Measurements from ENCODE around the gene AOPEP.

Gene AOPEP

DNA sequence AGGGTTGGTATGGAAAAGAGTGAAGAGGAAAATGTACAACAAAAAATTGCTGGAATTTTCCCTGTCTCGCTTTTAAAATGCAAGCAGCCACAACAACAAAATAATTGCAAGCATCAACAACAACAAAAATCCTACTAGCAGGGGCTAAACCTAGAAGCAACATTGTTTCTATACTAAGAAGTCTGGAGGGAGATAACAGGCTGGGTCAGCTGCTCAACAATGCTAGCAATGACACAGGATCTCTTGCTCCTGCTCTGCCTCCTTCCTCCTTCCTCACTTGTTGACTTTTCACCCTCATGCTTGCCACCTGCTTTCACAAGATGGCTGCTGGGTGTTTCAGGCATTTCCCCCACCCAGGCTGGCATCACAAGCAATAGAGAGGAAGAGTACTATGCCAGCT is 7.6 kb upstream of the AOPEP start:
- TF ChIP-seq, protein P1, sequence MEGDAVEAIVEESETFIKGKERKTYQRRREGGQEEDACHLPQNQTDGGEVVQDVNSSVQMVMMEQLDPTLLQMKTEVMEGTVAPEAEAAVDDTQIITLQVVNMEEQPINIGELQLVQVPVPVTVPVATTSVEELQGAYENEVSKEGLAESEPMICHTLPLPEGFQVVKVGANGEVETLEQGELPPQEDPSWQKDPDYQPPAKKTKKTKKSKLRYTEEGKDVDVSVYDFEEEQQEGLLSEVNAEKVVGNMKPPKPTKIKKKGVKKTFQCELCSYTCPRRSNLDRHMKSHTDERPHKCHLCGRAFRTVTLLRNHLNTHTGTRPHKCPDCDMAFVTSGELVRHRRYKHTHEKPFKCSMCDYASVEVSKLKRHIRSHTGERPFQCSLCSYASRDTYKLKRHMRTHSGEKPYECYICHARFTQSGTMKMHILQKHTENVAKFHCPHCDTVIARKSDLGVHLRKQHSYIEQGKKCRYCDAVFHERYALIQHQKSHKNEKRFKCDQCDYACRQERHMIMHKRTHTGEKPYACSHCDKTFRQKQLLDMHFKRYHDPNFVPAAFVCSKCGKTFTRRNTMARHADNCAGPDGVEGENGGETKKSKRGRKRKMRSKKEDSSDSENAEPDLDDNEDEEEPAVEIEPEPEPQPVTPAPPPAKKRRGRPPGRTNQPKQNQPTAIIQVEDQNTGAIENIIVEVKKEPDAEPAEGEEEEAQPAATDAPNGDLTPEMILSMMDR (IDR thresholded peaks at IDR 0.05; ENCODE audit: low read depth, low read length), result no peak

DNA sequence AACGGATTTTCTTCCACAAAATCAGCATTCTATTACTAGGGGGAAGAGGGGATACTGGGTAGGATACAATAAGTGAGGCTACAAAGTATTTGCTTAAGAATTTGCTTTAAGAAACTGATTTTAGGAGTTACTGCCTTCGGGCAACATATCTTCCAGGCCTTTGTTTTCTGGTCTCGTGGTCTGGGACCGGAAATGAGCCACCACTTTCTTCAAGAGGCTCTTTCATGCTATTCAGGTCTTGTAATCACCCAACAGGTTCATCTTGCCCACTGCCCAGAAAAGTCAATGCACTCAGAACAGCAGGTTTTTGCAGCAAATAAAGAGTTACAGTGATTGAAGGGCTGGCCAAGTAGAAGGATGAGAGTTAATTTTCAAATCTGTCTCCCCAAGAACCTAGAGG is 6.6 kb upstream of the AOPEP start:
- TF ChIP-seq, protein P1 (IDR thresholded peaks at IDR 0.05; ENCODE audit: low read depth, low read length), result no peak
- no peak for DNase-seq (ENCODE audit: extremely low read depth, low read depth)

More for the DNA sequence above, 7.6 kb upstream of the AOPEP start:
- no peak for DNase-seq (ENCODE audit: extremely low read depth, low read depth)

DNA sequence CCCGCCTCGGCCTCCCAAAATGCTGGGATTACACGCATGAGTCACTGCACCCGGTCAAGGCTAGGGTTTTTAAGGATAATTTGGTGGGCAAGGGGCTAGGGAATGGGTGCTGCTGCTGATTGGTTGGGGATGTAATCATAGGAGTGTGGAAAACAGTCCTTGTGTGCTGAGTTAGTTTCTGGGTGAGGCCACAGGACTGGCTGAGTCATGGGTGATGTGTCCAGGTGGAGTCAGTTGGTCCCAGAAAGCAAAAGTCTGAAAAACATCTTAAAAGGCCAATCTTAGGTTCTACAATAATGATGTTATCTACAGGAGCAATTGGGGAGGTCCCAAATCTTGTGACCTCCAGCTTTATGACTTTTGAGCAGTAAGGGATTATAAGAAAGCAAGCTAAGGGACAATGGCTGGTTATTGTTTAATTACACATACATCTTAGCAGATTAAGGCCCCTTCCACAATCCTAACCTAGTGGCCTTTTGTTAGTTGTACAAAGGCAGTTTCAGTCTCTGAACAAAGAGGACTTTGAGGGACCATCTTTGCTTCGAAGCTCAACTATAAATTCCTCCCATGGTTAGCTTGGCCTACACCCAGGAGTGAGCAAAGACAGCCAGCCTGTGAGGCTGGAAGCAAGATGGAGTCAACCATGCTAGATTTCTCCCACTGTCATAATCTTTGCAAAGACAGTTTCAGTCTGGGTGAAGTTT is 5.5 kb upstream of the AOPEP start:
- no peak for DNase-seq (ENCODE audit: extremely low read depth, low read depth)
- TF ChIP-seq, protein P1 (IDR thresholded peaks at IDR 0.05; ENCODE audit: low read depth, low read length), result no peak

DNA sequence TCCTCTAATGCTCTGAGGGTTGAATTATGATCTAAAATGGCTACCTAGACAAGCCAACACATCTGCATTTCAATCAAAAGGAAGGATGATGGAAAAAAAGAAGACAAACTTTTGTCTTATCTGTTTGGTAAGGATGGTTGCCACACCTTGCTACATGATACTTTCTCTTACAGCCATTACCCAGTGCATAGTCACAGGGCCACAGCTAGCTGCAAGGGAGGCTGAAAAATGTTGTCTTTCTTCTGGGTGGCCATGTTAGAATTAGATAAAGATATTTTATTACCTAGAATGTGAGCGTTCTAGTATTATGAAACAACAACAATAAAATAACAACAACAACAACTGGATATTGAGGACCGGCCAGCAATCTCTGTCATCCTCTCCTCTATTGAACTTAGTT is 4.7 kb upstream of the AOPEP start:
- DNase-seq (ENCODE audit: extremely low read depth, low read depth), result no peak
- TF ChIP-seq, protein P1 (IDR thresholded peaks at IDR 0.05; ENCODE audit: low read depth, low read length), result no peak

DNA sequence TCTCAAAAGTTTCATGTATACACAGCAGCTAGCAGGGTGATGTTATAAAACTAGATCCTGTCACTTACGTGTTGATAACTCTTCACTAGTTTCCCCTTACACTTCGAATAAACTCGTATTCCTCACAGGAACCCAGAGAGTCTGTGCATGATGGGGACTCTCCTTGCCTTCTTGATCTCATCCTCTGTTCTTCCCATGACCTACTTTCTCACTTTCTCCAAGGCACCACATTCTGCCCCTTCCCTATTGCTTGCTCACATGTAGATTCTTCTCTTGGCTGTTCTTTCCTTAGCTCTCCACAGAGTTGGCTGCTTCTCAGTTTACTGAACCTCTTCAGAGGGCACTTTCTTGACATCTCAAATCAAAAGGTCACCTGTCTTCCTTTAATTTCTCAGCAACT is 1.2 kb upstream of the AOPEP start:
- no peak for DNase-seq (ENCODE audit: extremely low read depth, low read depth)
- TF ChIP-seq, protein P1 (IDR thresholded peaks at IDR 0.05; ENCODE audit: low read depth, low read length), result no peak

GRCh38 chr9:94728719-94729118 is 2.2 kb downstream of the AOPEP start:
- TF ChIP-seq, protein P1 (IDR thresholded peaks at IDR 0.05; ENCODE audit: low read depth, low read length), result no peak
- no peak for DNase-seq (ENCODE audit: extremely low read depth, low read depth)

GRCh38 chr9:94729199-94729598 is 2.7 kb downstream of the AOPEP start:
- DNase-seq (ENCODE audit: extremely low read depth, low read depth), result no peak
- TF ChIP-seq, protein P1 (IDR thresholded peaks at IDR 0.05; ENCODE audit: low read depth, low read length), result no peak
